Activated naive CD4-positive, alpha-beta T cell treated with anti-CD3 and anti-CD28 coated beads for 36 hours (primary cell): ENCODE measurements around the gene CORO1C. TPM values are rescaled to one million over a fixed set of nuclear protein-coding genes. Genes with fewer than 3 reads are reported as not detected.

ENCODE experiments used
- CTCF ChIA-PET: fragments of 350-600 bp; sonication (Branson Sonifier 250); formaldehyde crosslinking; loops from one replicate; lab custom pipeline; 2021; ENCODE audit warnings: antibody characterized with exemption; lab: Charles Lee
- DNase-seq: peaks from one replicate; pipeline ENCODE4 v3.0.0-alpha.2; 2020
- H3K27ac Mint-ChIP-seq: one replicate; pipeline ENCODE4 v1.8.0; 2021; ENCODE audit warnings: mild to moderate bottlenecking, mixed read lengths
- H3K27me3 Mint-ChIP-seq: one replicate; pipeline ENCODE4 v1.8.0; 2021; ENCODE audit warnings: low read depth, mixed read lengths
- H3K36me3 Mint-ChIP-seq: one replicate; pipeline ENCODE4 v1.8.0; 2021; ENCODE audit warnings: low read depth, mixed read lengths
- H3K4me1 Mint-ChIP-seq: one replicate; pipeline ENCODE4 v1.8.0; 2021; ENCODE audit warnings: low read depth, mixed read lengths
- H3K4me3 Mint-ChIP-seq: one replicate; pipeline ENCODE4 v1.8.0; 2021; ENCODE audit warnings: mild to moderate bottlenecking, moderate library complexity, mixed read lengths
- H3K9me3 Mint-ChIP-seq: one replicate; pipeline ENCODE4 v1.8.0; 2021; ENCODE audit warnings: mixed read lengths
- intact Hi-C: fragments of 100-400 bp; cut with micrococcal nuclease; formaldehyde crosslinking; loops from one replicate; pipeline ENCODE4 v1.15.1; 2023
- total RNA-seq, 2 experiments: library from RNA; stranded (reverse); gene quantifications; one replicate each; pipeline ENCODE4 v1.2.3, GENCODE V29; 2021

CORO1C gene
- total RNA-seq, 2 experiments from 2014 or later, result 36.4 to 43.7 TPM

- H3K9me3 Mint-ChIP-seq, result no peaks in the 10 kb centered on the region
- DNase-seq, result no peak
- no peak overlapping the region for H3K27ac Mint-ChIP-seq
- intact Hi-C loops, result no loop called here
- no peaks in the 10 kb centered on the region for H3K36me3 Mint-ChIP-seq
- H3K4me1 Mint-ChIP-seq, result peaks cover 32% of the 10 kb centered on the region
- no peaks in the 10 kb centered on the region for H3K27me3 Mint-ChIP-seq
- no peak overlapping the region for H3K4me3 Mint-ChIP-seq
- CTCF ChIA-PET, result interaction anchor here (1.2 kb wide), 1 partner anchor 82 kb away, joined by 3 read pairs; no protein-coding TSS in a partner anchor
Observed at GRCh38 chr12:108720757-108721514, 10.4 kb downstream of the CORO1C start.

GRCh38 chr12:108717243-108717642 lies 14.1 kb downstream of the CORO1C start:
- CTCF ChIA-PET, result interaction anchor here (0.7 kb wide), 1 partner anchor 168 kb away, joined by 4 read pairs; no protein-coding TSS in a partner anchor
- Mint-ChIP-seq H3K27me3 (no peaks in the 10 kb centered on the region), H3K4me3 (no peak overlapping the region), H3K27ac (no peak overlapping the region), H3K9me3 (no peaks in the 10 kb centered on the region), H3K4me1 (peaks cover 2% of the 10 kb centered on the region), H3K36me3 (no peaks in the 10 kb centered on the region)
- no peak for DNase-seq
- intact Hi-C loops, result no loop called here

GRCh38 chr12:108714866-108715265 lies 16.5 kb downstream of the CORO1C start:
- H3K27ac Mint-ChIP-seq, result no peak overlapping the region

GRCh38 chr12:108713471-108713870 lies 17.8 kb downstream of the CORO1C start:
- Mint-ChIP-seq H3K36me3 (no peaks in the 10 kb centered on the region), H3K27ac (no peak overlapping the region), H3K27me3 (no peaks in the 10 kb centered on the region), H3K4me3 (no peak overlapping the region), H3K9me3 (no peaks in the 10 kb centered on the region), H3K4me1 (peaks cover 3% of the 10 kb centered on the region)
- intact Hi-C loops, result no loop called here
- no peak for DNase-seq
- CTCF ChIA-PET, result interaction anchor here (0.7 kb wide), 2 partner anchors 47 to 733 kb away, joined by 3 read pairs; no protein-coding TSS in a partner anchor

More at GRCh38 chr12:108714866-108715265, 16.5 kb downstream of the CORO1C start:
- intact Hi-C loops, result no loop called here
- Mint-ChIP-seq H3K9me3 (no peaks in the 10 kb centered on the region), H3K27me3 (no peaks in the 10 kb centered on the region), H3K4me1 (peaks cover 3% of the 10 kb centered on the region), H3K4me3 (no peak overlapping the region), H3K36me3 (no peaks in the 10 kb centered on the region)
- no peak for DNase-seq
- CTCF ChIA-PET, result no interaction called here

GRCh38 chr12:108712925-108713203 lies 18.5 kb downstream of the CORO1C start:
- intact Hi-C loops, result no loop called here
- Mint-ChIP-seq H3K36me3 (no peaks in the 10 kb centered on the region), H3K4me3 (no peak overlapping the region)

GRCh38 chr12:108712165-108712924 lies 19.0 kb downstream of the CORO1C start:
- no peaks in the 10 kb centered on the region for H3K9me3 Mint-ChIP-seq
- peaks cover 3% of the 10 kb centered on the region for H3K4me1 Mint-ChIP-seq
- H3K27me3 Mint-ChIP-seq, result no peaks in the 10 kb centered on the region
- no peaks in the 10 kb centered on the region for H3K36me3 Mint-ChIP-seq
- CTCF ChIA-PET, result interaction anchor here (0.6 to 1.6 kb wide), 3 partner anchors 47 to 732 kb away, joined by 3 to 7 read pairs (median 3); no protein-coding TSS in a partner anchor
- no peak overlapping the region for H3K27ac Mint-ChIP-seq
- no peak for DNase-seq
- no peak overlapping the region for H3K4me3 Mint-ChIP-seq
- intact Hi-C loops, result no loop called here

More at GRCh38 chr12:108712925-108713203, 18.5 kb downstream of the CORO1C start:
- CTCF ChIA-PET, result interaction anchor here (0.7 kb wide), 1 partner anchor 733 kb away, joined by 3 read pairs; no protein-coding TSS in a partner anchor
- no peak for DNase-seq
- Mint-ChIP-seq H3K4me1 (peaks cover 3% of the 10 kb centered on the region), H3K9me3 (no peaks in the 10 kb centered on the region), H3K27me3 (no peaks in the 10 kb centered on the region), H3K27ac (no peak overlapping the region)

GRCh38 chr12:108711489-108712164 lies 19.7 kb downstream of the CORO1C start:
- CTCF ChIA-PET, result interaction anchor here (0.6 to 1.6 kb wide), 2 partner anchors 47 to 242 kb away, joined by 3 to 7 read pairs; no protein-coding TSS in a partner anchor
- Mint-ChIP-seq H3K4me1 (peaks cover 3% of the 10 kb centered on the region), H3K27ac (no peak overlapping the region), H3K9me3 (no peaks in the 10 kb centered on the region), H3K27me3 (no peaks in the 10 kb centered on the region), H3K4me3 (no peak overlapping the region), H3K36me3 (no peaks in the 10 kb centered on the region)
- intact Hi-C loops, result no loop called here
- no peak for DNase-seq

GRCh38 chr12:108709697-108710096 lies 21.6 kb downstream of the CORO1C start:
- Mint-ChIP-seq H3K27me3 (no peaks in the 10 kb centered on the region), H3K4me3 (no peak overlapping the region), H3K27ac (no peak overlapping the region), H3K36me3 (no peaks in the 10 kb centered on the region), H3K9me3 (no peaks in the 10 kb centered on the region), H3K4me1 (peaks cover 3% of the 10 kb centered on the region)
- CTCF ChIA-PET, result no interaction called here
- intact Hi-C loops, result no loop called here
- no peak for DNase-seq

- Mint-ChIP-seq H3K27me3 (no peaks in the 10 kb centered on the region), H3K4me3 (no peak overlapping the region), H3K27ac (no peak overlapping the region), H3K9me3 (no peaks in the 10 kb centered on the region), H3K4me1 (peaks cover 16% of the 10 kb centered on the region), H3K36me3 (peaks cover 8% of the 10 kb centered on the region)
- DNase-seq, result no peak
- intact Hi-C loops, result no loop called here
- CTCF ChIA-PET, result interaction anchor here (1.3 to 1.8 kb wide), 3 partner anchors 10 to 18 kb away, joined by 3 to 5 read pairs (median 3); no protein-coding TSS in a partner anchor
Observed at GRCh38 chr12:108704527-108704926, 26.8 kb downstream of the CORO1C start.

- CTCF ChIA-PET, result interaction anchor here (0.9 to 3.2 kb wide), 4 partner anchors 13 to 100 kb away, joined by 3 to 9 read pairs (median 6); no protein-coding TSS in a partner anchor
- Mint-ChIP-seq H3K9me3 (no peaks in the 10 kb centered on the region), H3K36me3 (peaks cover 17% of the 10 kb centered on the region), H3K27ac (no peak overlapping the region), H3K4me3 (no peak overlapping the region), H3K4me1 (peaks cover 16% of the 10 kb centered on the region), H3K27me3 (no peaks in the 10 kb centered on the region)
- intact Hi-C loops, result no loop called here
- DNase-seq, result no peak
Observed at GRCh38 chr12:108702595-108703320, 28.6 kb downstream of the CORO1C start.

- Mint-ChIP-seq H3K36me3 (peaks cover 17% of the 10 kb centered on the region), H3K9me3 (no peaks in the 10 kb centered on the region), H3K27me3 (no peaks in the 10 kb centered on the region), H3K27ac (no peak overlapping the region), H3K4me1 (peaks cover 19% of the 10 kb centered on the region), H3K4me3 (no peak overlapping the region)
- DNase-seq, result peak; percentile 34
- CTCF ChIA-PET, result interaction anchor here (0.9 to 3.2 kb wide), 5 partner anchors 12 to 249 kb away, joined by 3 to 9 read pairs (median 5); no protein-coding TSS in a partner anchor
- intact Hi-C loops, result no loop called here
Observed at GRCh38 chr12:108701779-108702441, 29.4 kb downstream of the CORO1C start.
